Right lobe of liver (tissue), 4 donors: ENCODE measurements around the gene ITGA5.

Experiments used
- POLR2A ChIP-seq: fragments of 450-650 bp; IDR thresholded peaks from one replicate; pipeline ENCODE4 v1.6.1; 2017; ENCODE audit warnings: antibody characterized with exemption, mild to moderate bottlenecking
- TF ChIP-seq, protein P1 (sequence below), 4 donors: fragments of 200-600 bp in 3 of 4; fragments of 450-650 bp in 1 of 4; IDR thresholded peaks; one replicate each; pipeline versions ENCODE4 v1.5.1 to v1.8.0; 2016 to 2022; ENCODE audit warnings: antibody characterized with exemption in 4 of 4, mild to moderate bottlenecking in 2 of 4
- donor health status: DM: no; HTN: no; CAD: no.
- donor health status: DM: no; HTN: no; CAD: no.
- donor health status: DM: no; HTN: yes; CAD: no.

DNA sequence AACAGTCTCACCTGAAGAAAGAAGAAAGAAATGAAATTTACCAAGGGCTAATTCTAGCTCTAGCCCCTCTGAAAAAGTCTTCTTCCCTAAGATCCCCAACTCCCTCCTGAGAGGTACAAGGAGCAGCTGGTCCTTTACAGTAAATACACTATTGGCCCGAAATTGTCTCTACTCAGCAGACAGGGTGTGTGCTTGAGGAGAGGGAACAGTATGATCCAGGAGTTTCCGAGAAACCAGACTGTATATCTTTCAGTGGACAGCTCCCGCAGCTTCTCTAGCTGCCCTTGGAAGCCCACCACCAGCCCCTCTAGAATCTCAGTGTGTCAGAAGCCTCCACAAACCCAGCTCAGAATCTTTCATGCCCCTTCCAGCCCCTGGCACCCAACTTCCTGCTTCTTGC, 62.8 kb downstream of the ITGA5 start:
- TF ChIP-seq, protein P1, sequence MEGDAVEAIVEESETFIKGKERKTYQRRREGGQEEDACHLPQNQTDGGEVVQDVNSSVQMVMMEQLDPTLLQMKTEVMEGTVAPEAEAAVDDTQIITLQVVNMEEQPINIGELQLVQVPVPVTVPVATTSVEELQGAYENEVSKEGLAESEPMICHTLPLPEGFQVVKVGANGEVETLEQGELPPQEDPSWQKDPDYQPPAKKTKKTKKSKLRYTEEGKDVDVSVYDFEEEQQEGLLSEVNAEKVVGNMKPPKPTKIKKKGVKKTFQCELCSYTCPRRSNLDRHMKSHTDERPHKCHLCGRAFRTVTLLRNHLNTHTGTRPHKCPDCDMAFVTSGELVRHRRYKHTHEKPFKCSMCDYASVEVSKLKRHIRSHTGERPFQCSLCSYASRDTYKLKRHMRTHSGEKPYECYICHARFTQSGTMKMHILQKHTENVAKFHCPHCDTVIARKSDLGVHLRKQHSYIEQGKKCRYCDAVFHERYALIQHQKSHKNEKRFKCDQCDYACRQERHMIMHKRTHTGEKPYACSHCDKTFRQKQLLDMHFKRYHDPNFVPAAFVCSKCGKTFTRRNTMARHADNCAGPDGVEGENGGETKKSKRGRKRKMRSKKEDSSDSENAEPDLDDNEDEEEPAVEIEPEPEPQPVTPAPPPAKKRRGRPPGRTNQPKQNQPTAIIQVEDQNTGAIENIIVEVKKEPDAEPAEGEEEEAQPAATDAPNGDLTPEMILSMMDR (IDR thresholded peaks at IDR 0.05): no peak
- no peak for TF ChIP-seq POLR2A
